Measurements from ENCODE around the gene FBLN5.

Gene FBLN5

GRCh38 chr14:91834571-91834970, 112.9 kb downstream of the FBLN5 start:
- no peak for DNase-seq (ENCODE audit: low read depth in 1 of 2, low spot score in 1 of 2)

DNA sequence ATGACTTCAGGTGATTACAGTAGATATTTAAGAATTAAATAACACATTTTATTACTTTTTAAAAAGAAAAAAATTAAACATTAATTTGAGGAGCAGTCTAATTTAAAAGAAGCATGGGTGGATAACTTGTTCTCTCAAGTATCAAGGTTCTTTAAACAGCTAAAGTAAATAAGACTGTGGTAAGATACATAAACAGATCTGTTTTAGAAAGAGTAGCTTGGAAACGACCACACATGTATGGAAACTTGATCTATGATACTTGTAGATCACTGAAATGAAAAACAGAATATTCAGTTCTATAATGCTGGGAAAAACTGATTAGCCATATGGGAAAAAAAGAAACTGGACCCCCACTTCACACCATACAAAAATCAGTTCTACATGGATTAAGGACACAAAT, 116.2 kb downstream of the FBLN5 start:
- no peak for DNase-seq (ENCODE audit: low read depth in 1 of 2, low spot score in 1 of 2)

GRCh38 chr14:91830777-91831176, 116.7 kb downstream of the FBLN5 start:
- DNase-seq (ENCODE audit: low read depth in 1 of 2, low spot score in 1 of 2): no peak

- no peak for DNase-seq (ENCODE audit: low read depth in 1 of 2, low spot score in 1 of 2)
These were observed 118.0 kb downstream of the FBLN5 start for GRCh38 chr14:91829511-91829910.

DNA sequence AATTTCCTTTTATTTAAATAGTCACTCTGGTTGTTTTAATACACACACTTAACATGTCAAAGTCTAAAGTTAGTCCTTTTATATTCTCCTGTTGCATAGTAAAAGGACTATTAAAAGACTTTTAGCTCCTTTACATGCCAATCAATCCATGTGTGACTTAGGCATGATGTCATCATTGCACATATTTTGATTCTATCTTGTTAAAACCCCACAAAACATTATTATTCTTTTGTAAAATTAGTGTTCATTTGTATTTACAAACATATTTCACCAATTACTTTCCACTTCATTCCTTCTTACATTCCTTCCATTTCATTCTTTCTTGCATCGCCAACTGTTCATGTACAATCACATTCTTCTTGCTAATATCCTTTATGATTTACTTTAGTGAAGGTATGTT, 119.7 kb downstream of the FBLN5 start:
- DNase-seq (ENCODE audit: low read depth in 1 of 2, low spot score in 1 of 2): no peak

All from activated CD4-positive, alpha-beta T cell treated with anti-CD3 and anti-CD28 coated beads, Interleukin-2, amount 50 U/mL, for 24 hours (primary cell).